M059J (cell line): ENCODE results near the gene VPS26C. TPM values are rescaled to one million over a fixed set of nuclear protein-coding genes. Genes with fewer than 3 reads are reported as not detected.

ENCODE experiments used
- DNase-seq: peaks from one replicate; pipeline ENCODE4 v3.0.0-alpha.2; 2012; ENCODE audit warnings: low read depth
- total RNA-seq: library from RNA; depleted of rRNA; stranded (reverse); fragments of >200 nt; shearing (Covaris generic); gene quantifications from 2 replicates; pipeline ENCODE4 v1.2.3, GENCODE V29; 2014

The VPS26C gene
- total RNA-seq, 1 experiment from 2014 or later = 83.7 TPM

- DNase-seq = no peak
These were observed 2.3 kb downstream of the VPS26C start for GRCh38 chr21:37264808-37265207.

- no peak for DNase-seq
These were observed 3.1 kb downstream of the VPS26C start for GRCh38 chr21:37263827-37264600.

GRCh38 chr21:37259426-37259825 is 7.7 kb downstream of the VPS26C start:
- DNase-seq = no peak

- peak; percentile 84 for DNase-seq
These were observed 8.9 kb downstream of the VPS26C start for GRCh38 chr21:37257967-37258877.

GRCh38 chr21:37257511-37257966 is 9.6 kb downstream of the VPS26C start:
- peak; percentile 30 for DNase-seq

- DNase-seq = no peak
These were observed 13.1 kb downstream of the VPS26C start for GRCh38 chr21:37253991-37254390.

GRCh38 chr21:37251294-37251634 is 15.9 kb downstream of the VPS26C start:
- DNase-seq = no peak

- DNase-seq = no peak
These were observed 17.8 kb downstream of the VPS26C start for GRCh38 chr21:37249112-37249904.

- DNase-seq = no peak
These were observed 18.8 kb downstream of the VPS26C start for GRCh38 chr21:37248298-37248697.

- no peak for DNase-seq
These were observed 22.0 kb downstream of the VPS26C start for GRCh38 chr21:37245151-37245550.

GRCh38 chr21:37244501-37245095 is 22.5 kb downstream of the VPS26C start:
- DNase-seq = peak; percentile 58

GRCh38 chr21:37243961-37244360 is 23.2 kb downstream of the VPS26C start:
- no peak for DNase-seq

- no peak for DNase-seq
These were observed 25.7 kb downstream of the VPS26C start for GRCh38 chr21:37241426-37241825.

GRCh38 chr21:37240978-37241377 is 26.2 kb downstream of the VPS26C start:
- DNase-seq = no peak

GRCh38 chr21:37237764-37238163 is 29.4 kb downstream of the VPS26C start:
- no peak for DNase-seq

GRCh38 chr21:37237346-37237745 is 29.8 kb downstream of the VPS26C start:
- no peak for DNase-seq

- DNase-seq = no peak
These were observed 33.5 kb downstream of the VPS26C start for GRCh38 chr21:37233551-37234146.

- DNase-seq = no peak
These were observed 34.7 kb downstream of the VPS26C start for GRCh38 chr21:37232274-37233018.

- DNase-seq = no peak
These were observed 35.5 kb downstream of the VPS26C start for GRCh38 chr21:37231671-37232070.

- no peak for DNase-seq
These were observed 35.9 kb downstream of the VPS26C start for GRCh38 chr21:37231249-37231645.
